BJ (cell line): ENCODE results near the gene IDI2. TPM values are rescaled to one million over a fixed set of nuclear protein-coding genes. Genes with fewer than 3 reads are reported as not detected.
"Not testable (repeated sequence)": the region's sequence is repeated elsewhere in the genome, so short reads cannot be mapped to it uniquely, and the experiment has no call there.

ENCODE experiments used
- CTCF ChIA-PET: fragments of 350-600 bp; formaldehyde crosslinking; extraction: SDS; loops from one replicate; lab custom pipeline; 2021; ENCODE audit warnings: antibody characterized with exemption, inconsistent platforms; lab: Yijun Ruan, JAX
- POLR2A ChIA-PET: fragments of 300-600 bp; sonication (Branson Sonifier 250); formaldehyde crosslinking; extraction: SDS; loops from one replicate; lab custom pipeline; 2021; ENCODE audit warnings: antibody characterized with exemption; lab: Charles Lee
- DNase-seq: peaks from one replicate; pipeline ENCODE4 v3.0.0-alpha.2; 2011; ENCODE audit warnings: low read depth
- H3K27me3 ChIP-seq: 2 replicates; pipeline ENCODE4 v1.6.0; 2011; ENCODE audit warnings: low read length; ENCODE audit not compliant: control insufficient read depth, insufficient read depth
- H3K36me3 ChIP-seq: 2 replicates; pipeline ENCODE4 v1.5.1; 2011; ENCODE audit warnings: low read length; ENCODE audit not compliant: control insufficient read depth, insufficient read depth
- H3K4me3 ChIP-seq: 2 replicates; pipeline ENCODE4 v1.5.1; 2011; ENCODE audit warnings: low read depth, mild to moderate bottlenecking, control low read depth, low read length
- CTCF ChIP-seq: IDR thresholded peaks from 2 replicates; pipeline ENCODE4 v1.5.1; 2011; ENCODE audit warnings: low read depth, mild to moderate bottlenecking, control low read depth, inconsistent platforms, low read length, moderate library complexity; ENCODE audit not compliant: insufficient read depth
- polyA plus RNA-seq: library from polyadenylated mRNA; depleted of rRNA; stranded (reverse); fragments of >200 nt; gene quantifications from 2 replicates; pipeline ENCODE4 v1.2.3, GENCODE V29; 2011

IDI2 gene
- polyA plus RNA-seq, 1 experiment = not detected

GRCh38 chr10:1041514-1041913, 15.9 kb upstream of the IDI2 start:
- CTCF ChIA-PET = no interaction called here
- H3K27me3 ChIP-seq = no peaks in the 10 kb centered on the region
- no peak overlapping the region for H3K4me3 ChIP-seq
- DNase-seq = no peak
- TF ChIP-seq CTCF = no peak
- peaks cover 5% of the 10 kb centered on the region for H3K36me3 ChIP-seq
- POLR2A ChIA-PET = no interaction called here

- H3K36me3 ChIP-seq = peaks cover 5% of the 10 kb centered on the region
- DNase-seq = no peak
- ChIA-PET CTCF (no interaction called here), POLR2A (no interaction called here)
- no peaks in the 10 kb centered on the region for H3K27me3 ChIP-seq
- no peak overlapping the region for H3K4me3 ChIP-seq
- no peak for TF ChIP-seq CTCF
These were observed 14.5 kb upstream of the IDI2 start for GRCh38 chr10:1040133-1040532.

GRCh38 chr10:1038769-1039168, 13.1 kb upstream of the IDI2 start:
- CTCF ChIA-PET, DNase-seq, H3K4me3 ChIP-seq, H3K27me3 ChIP-seq, POLR2A ChIA-PET, H3K36me3 ChIP-seq: not testable (repeated sequence)

GRCh38 chr10:1037098-1037497, 11.4 kb upstream of the IDI2 start:
- no peak for DNase-seq
- no peak overlapping the region for H3K4me3 ChIP-seq
- peaks cover 1% of the 10 kb centered on the region; the same call in 1 of the 2 replicates for H3K36me3 ChIP-seq
- TF ChIP-seq CTCF = no peak
- POLR2A ChIA-PET = no interaction called here
- CTCF ChIA-PET = interaction anchor here (0.8 to 1.7 kb wide), 3 partner anchors 10 to 20 kb away, joined by 3 to 5 read pairs (median 4); partner anchors contain the start of gene IDI1
- no peaks in the 10 kb centered on the region for H3K27me3 ChIP-seq

DNA sequence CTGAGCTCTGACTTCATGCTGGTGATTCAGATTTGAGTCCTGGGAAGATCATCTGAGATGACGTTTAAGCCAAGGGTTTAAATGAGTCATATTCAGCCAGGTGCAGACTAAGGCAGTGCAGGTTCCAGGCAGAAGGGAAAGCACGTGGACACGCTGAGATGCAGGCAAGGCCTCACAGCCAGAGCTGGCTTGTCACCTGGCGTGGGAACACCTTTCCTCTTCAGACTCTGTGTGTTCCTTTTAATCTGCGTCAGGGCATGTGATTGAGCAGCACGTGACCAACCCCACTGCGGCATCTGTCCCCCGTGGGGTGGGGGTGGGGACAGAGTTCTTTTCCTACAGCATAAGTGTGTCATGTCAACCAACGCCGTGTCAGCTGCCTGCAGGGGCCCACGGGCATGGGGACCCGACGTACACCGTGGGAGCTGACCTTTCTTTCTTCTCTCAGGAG, 10.7 kb upstream of the IDI2 start:
- Histone ChIP-seq H3K27me3 (no peaks in the 10 kb centered on the region), H3K4me3 (no peak overlapping the region), H3K36me3 (peaks cover 1% of the 10 kb centered on the region; the same call in 1 of the 2 replicates)
- DNase-seq = no peak
- POLR2A ChIA-PET = no interaction called here
- TF ChIP-seq CTCF = no peak
- CTCF ChIA-PET = interaction anchor here (0.8 to 1.7 kb wide), 3 partner anchors 9 to 19 kb away, joined by 3 to 5 read pairs (median 4); partner anchors contain the start of gene IDI1

DNA sequence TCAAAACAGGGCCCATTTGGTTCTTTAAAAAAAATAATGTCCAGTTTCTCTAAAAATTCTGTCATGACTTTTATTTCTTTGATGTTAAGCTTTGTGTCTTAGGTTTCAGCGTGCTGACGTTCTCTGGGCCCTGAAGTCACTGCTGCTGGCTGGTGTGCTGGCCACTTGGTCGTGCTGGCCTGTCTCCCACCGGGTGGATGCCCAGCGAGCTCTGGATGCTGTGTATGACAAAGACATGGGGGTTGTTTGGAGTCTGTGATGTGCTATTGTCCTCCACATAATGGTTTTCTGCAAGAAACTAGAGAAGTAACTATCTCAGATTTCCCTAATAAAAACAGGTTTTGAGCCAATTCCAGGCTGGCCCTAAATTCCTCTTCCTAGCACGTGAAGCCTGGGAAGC, 9.5 kb upstream of the IDI2 start:
- no peak overlapping the region for H3K4me3 ChIP-seq
- H3K27me3 ChIP-seq = no peaks in the 10 kb centered on the region
- TF ChIP-seq CTCF = no peak
- ChIA-PET POLR2A (interaction anchor here (0.5 to 1.1 kb wide), 3 partner anchors 14 to 21 kb away, joined by 3 to 4 read pairs (median 4); partner anchors contain the start of gene IDI1), CTCF (interaction anchor here (1.1 kb wide), 1 partner anchor 40 kb away, joined by 3 read pairs; no protein-coding TSS in a partner anchor)
- no peak for DNase-seq
- H3K36me3 ChIP-seq = peaks cover under 1% of the 10 kb centered on the region; the same call in 1 of the 2 replicates
